ENCODE results near the gene SAMD4A.

Gene SAMD4A

GRCh38 chr14:54735424-54735823 lies 168.5 kb downstream of the SAMD4A start:
- no peak for TF ChIP-seq CTCF (IDR thresholded peaks at IDR 0.05; ENCODE audit: extremely low read depth, insufficient read depth, missing control alignments)
- in situ Hi-C loops (cut with MboI; ENCODE audit: low pct_unique_long_range_greater_than_20kb, low sequenced_read_pairs, unreplicated experiment): no loop called here
- DNase-seq (ENCODE audit: low spot score): no peak

- in situ Hi-C loops (cut with MboI; ENCODE audit: low pct_unique_long_range_greater_than_20kb, low sequenced_read_pairs, unreplicated experiment): no loop called here
- no peak for TF ChIP-seq CTCF (IDR thresholded peaks at IDR 0.05; ENCODE audit: extremely low read depth, insufficient read depth, missing control alignments)
Measured at GRCh38 chr14:54737132-54737711, 170.3 kb downstream of the SAMD4A start.

GRCh38 chr14:54738009-54738408 lies 171.1 kb downstream of the SAMD4A start:
- in situ Hi-C loops (cut with MboI; ENCODE audit: low pct_unique_long_range_greater_than_20kb, low sequenced_read_pairs, unreplicated experiment): no loop called here
- no peak for DNase-seq (ENCODE audit: low spot score)
- TF ChIP-seq CTCF (IDR thresholded peaks at IDR 0.05; ENCODE audit: extremely low read depth, insufficient read depth, missing control alignments): no peak

More at GRCh38 chr14:54737132-54737711, 170.3 kb downstream of the SAMD4A start:
- no peak for DNase-seq (ENCODE audit: low spot score)

- TF ChIP-seq CTCF (IDR thresholded peaks at IDR 0.05; ENCODE audit: extremely low read depth, insufficient read depth, missing control alignments): no peak
- DNase-seq (ENCODE audit: low spot score): no peak
- in situ Hi-C loops (cut with MboI; ENCODE audit: low pct_unique_long_range_greater_than_20kb, low sequenced_read_pairs, unreplicated experiment): no loop called here
Measured at GRCh38 chr14:54739514-54739913, 172.6 kb downstream of the SAMD4A start.

GRCh38 chr14:54742492-54743350 lies 175.8 kb downstream of the SAMD4A start:
- no peak for DNase-seq (ENCODE audit: low spot score)
- TF ChIP-seq CTCF (IDR thresholded peaks at IDR 0.05; ENCODE audit: extremely low read depth, insufficient read depth, missing control alignments): no peak
- in situ Hi-C loops (cut with MboI; ENCODE audit: low pct_unique_long_range_greater_than_20kb, low sequenced_read_pairs, unreplicated experiment): no loop called here

- DNase-seq (ENCODE audit: low spot score): no peak
- TF ChIP-seq CTCF (IDR thresholded peaks at IDR 0.05; ENCODE audit: extremely low read depth, insufficient read depth, missing control alignments): no peak
- in situ Hi-C loops (cut with MboI; ENCODE audit: low pct_unique_long_range_greater_than_20kb, low sequenced_read_pairs, unreplicated experiment): no loop called here
Measured at GRCh38 chr14:54743382-54743781, 176.5 kb downstream of the SAMD4A start.
